H9 (cell line): ENCODE data around the gene LTK. TPM values are rescaled to one million over a fixed set of nuclear protein-coding genes. Genes with fewer than 3 reads are reported as not detected.
A peak's percentile ranks its signal among the peaks of the same experiment; 100 is the strongest.

Source experiments
- DNase-seq: peaks from one replicate; pipeline ENCODE4 v3.0.0-alpha.2; 2017
- H2AFZ ChIP-seq: one replicate; pipeline ENCODE4 v1.6.1; 2013; ENCODE audit warnings: mild to moderate bottlenecking, low read length, control low read depth, moderate library complexity
- H2AK5ac ChIP-seq: 2 replicates; pipeline ENCODE4 v1.6.1; 2013; ENCODE audit warnings: low read length, control low read depth, mixed read lengths; ENCODE audit not compliant: insufficient read length
- H2BK120ac ChIP-seq: one replicate; pipeline ENCODE4 v1.6.1; 2013; ENCODE audit warnings: low read depth, mild to moderate bottlenecking, low read length, control low read depth, inconsistent platforms; ENCODE audit not compliant: poor library complexity, severe bottlenecking
- H2BK12ac ChIP-seq: 2 replicates; pipeline ENCODE4 v1.6.1; 2013; ENCODE audit warnings: low read length, control low read depth, mixed read lengths, low read depth; ENCODE audit not compliant: insufficient read length
- H2BK15ac ChIP-seq: 2 replicates; pipeline ENCODE4 v1.6.1; 2013; ENCODE audit warnings: low read depth, low read length, control low read depth
- H2BK20ac ChIP-seq: one replicate; pipeline ENCODE4 v1.6.1; 2013; ENCODE audit warnings: low read depth, mild to moderate bottlenecking, low read length, control low read depth, inconsistent platforms; ENCODE audit not compliant: poor library complexity, severe bottlenecking
- H2BK5ac ChIP-seq: 2 replicates; pipeline ENCODE4 v1.6.1; 2013; ENCODE audit warnings: low read length, control low read depth, mixed read lengths; ENCODE audit not compliant: insufficient read length
- H3K14ac ChIP-seq: 2 replicates; pipeline ENCODE4 v1.6.1; 2013; ENCODE audit warnings: low read length, control low read depth; ENCODE audit not compliant: insufficient read depth
- H3K18ac ChIP-seq: 2 replicates; pipeline ENCODE4 v1.6.1; 2013; ENCODE audit warnings: low read depth, mild to moderate bottlenecking, mixed read lengths, low read length, control low read depth; ENCODE audit not compliant: insufficient read length
- H3K23ac ChIP-seq: 2 replicates; pipeline ENCODE4 v1.6.1; 2013; ENCODE audit warnings: low read length, control low read depth, mixed read lengths, low read depth; ENCODE audit not compliant: insufficient read length
- H3K23me2 ChIP-seq: 2 replicates; pipeline ENCODE4 v1.6.1; 2013; ENCODE audit warnings: low read depth, mild to moderate bottlenecking, mixed read lengths, low read length, control low read depth; ENCODE audit not compliant: insufficient read length, poor library complexity, severe bottlenecking
- H3K27ac ChIP-seq: 2 replicates; pipeline ENCODE4 v1.5.1; 2013; ENCODE audit warnings: low read length, control low read depth, mixed read lengths, low read depth; ENCODE audit not compliant: insufficient read length
- H3K27me3 ChIP-seq: 2 replicates; pipeline ENCODE4 v1.6.1; 2013; ENCODE audit warnings: low read length, control low read depth, inconsistent platforms; ENCODE audit not compliant: insufficient read depth
- H3K4ac ChIP-seq: 2 replicates; pipeline ENCODE4 v1.6.1; 2013; ENCODE audit warnings: low read depth, mild to moderate bottlenecking, control low read depth, inconsistent platforms, low read length, moderate library complexity
- H3K4me1 ChIP-seq: 2 replicates; pipeline ENCODE4 v1.6.1; 2013; ENCODE audit warnings: low read length, control low read depth, inconsistent platforms; ENCODE audit not compliant: insufficient read depth
- H3K4me2 ChIP-seq: 2 replicates; pipeline ENCODE4 v1.6.1; 2013; ENCODE audit warnings: low read length, control low read depth, mixed read lengths; ENCODE audit not compliant: insufficient read length, insufficient read depth
- H3K56ac ChIP-seq: 2 replicates; pipeline ENCODE4 v1.6.1; 2013; ENCODE audit warnings: low read depth, mild to moderate bottlenecking, mixed read lengths, low read length, control low read depth; ENCODE audit not compliant: insufficient read length
- H3K79me1 ChIP-seq: 2 replicates; pipeline ENCODE4 v1.6.1; 2013; ENCODE audit warnings: low read depth, mild to moderate bottlenecking, moderate library complexity, low read length, control low read depth, inconsistent platforms; ENCODE audit not compliant: insufficient read depth, poor library complexity, severe bottlenecking
- H3K79me2 ChIP-seq: 2 replicates; pipeline ENCODE4 v1.6.1; 2013; ENCODE audit warnings: low read length, control low read depth, inconsistent platforms; ENCODE audit not compliant: insufficient read depth
- H3K9ac ChIP-seq: 2 replicates; pipeline ENCODE4 v1.6.1; 2013; ENCODE audit warnings: low read length, control low read depth, mixed read lengths; ENCODE audit not compliant: insufficient read length; ENCODE audit errors: extremely low read depth
- H3K9me3 ChIP-seq: one replicate; pipeline ENCODE4 v1.6.1; 2013; ENCODE audit warnings: low read depth, low read length, inconsistent platforms; ENCODE audit not compliant: control insufficient read depth
- H3T11ph ChIP-seq: one replicate; pipeline ENCODE4 v1.6.1; 2013; ENCODE audit warnings: mild to moderate bottlenecking, low read length, control low read depth, inconsistent platforms
- H4K20me1 ChIP-seq: one replicate; pipeline ENCODE4 v1.6.1; 2013; ENCODE audit not compliant: control insufficient read depth, insufficient read length, insufficient read depth
- H4K5ac ChIP-seq: 2 replicates; pipeline ENCODE4 v1.6.1; 2013; ENCODE audit warnings: low read depth, mild to moderate bottlenecking, mixed read lengths, low read length, control low read depth; ENCODE audit not compliant: insufficient read length
- H4K8ac ChIP-seq: replicated peaks from 2 replicates; pipeline ENCODE4 v1.6.1; 2013; ENCODE audit warnings: low read length, control low read depth, mixed read lengths, low read depth; ENCODE audit not compliant: insufficient read length
- H4K91ac ChIP-seq: 2 replicates; pipeline ENCODE4 v1.6.1; 2013; ENCODE audit warnings: low read depth, mild to moderate bottlenecking, moderate library complexity, mixed read lengths, low read length, control low read depth; ENCODE audit not compliant: insufficient read length
- H3K27ac Mint-ChIP-seq, 3 experiments: 2 replicates in 2 of 3; 3 replicates in 1 of 3; pipeline ENCODE4 v1.8.0; 2020 to 2021; ENCODE audit warnings: mixed read lengths in 3 of 3, mild to moderate bottlenecking in 1 of 3, moderate library complexity in 1 of 3
- H3K27me3 Mint-ChIP-seq: 2 replicates; pipeline ENCODE4 v1.8.0; 2021; ENCODE audit warnings: low read depth, mild to moderate bottlenecking, moderate library complexity, mixed read lengths
- H3K36me3 Mint-ChIP-seq, 3 experiments: 2 replicates in 2 of 3; 3 replicates in 1 of 3; pipeline ENCODE4 v1.8.0; 2020 to 2021; ENCODE audit warnings: low read depth in 3 of 3, mixed read lengths in 3 of 3; ENCODE audit not compliant: insufficient read depth in 1 of 3
- H3K4me1 Mint-ChIP-seq, 2 experiments: 2 replicates each; pipeline ENCODE4 v1.8.0; 2020; ENCODE audit warnings: mixed read lengths in 2 of 2
- H3K4me3 Mint-ChIP-seq, 2 experiments: 2 replicates in 1 of 2; 3 replicates in 1 of 2; pipeline ENCODE4 v1.8.0; 2020 to 2021; ENCODE audit warnings: mild to moderate bottlenecking in 2 of 2, mixed read lengths in 2 of 2, moderate library complexity in 1 of 2
- H3K9me3 Mint-ChIP-seq, 2 experiments: 2 replicates in 1 of 2; 3 replicates in 1 of 2; pipeline ENCODE4 v1.8.0; 2020; ENCODE audit warnings: mild to moderate bottlenecking in 2 of 2, mixed read lengths in 2 of 2, moderate library complexity in 1 of 2
- CTCF ChIP-seq: fragments of 200-600 bp; sonication (generic); conservative IDR thresholded peaks from 3 replicates; pipeline ENCODE4 v1.8.0; 2021; ENCODE audit warnings: antibody characterized with exemption, mild to moderate bottlenecking
- WGBS: extraction: QIAGEN DNeasy Blood & Tissue Kit; methylation state at CpG from one replicate; pipeline ENCODE4 v1.1.7; 2013; ENCODE audit warnings: missing lambda C conversion rate, low lambda C conversion rate, mixed read lengths; ENCODE audit not compliant: insufficient read length; ENCODE audit errors: extremely low coverage; 5-methylcytosine and 5-hydroxymethylcytosine counted together
- total RNA-seq: library from RNA; stranded (reverse); gene quantifications from 2 replicates; pipeline ENCODE4 v1.2.1, GENCODE V29; 2021

The LTK gene
- total RNA-seq, 1 experiment from 2014 or later, result 0.31 TPM

- Histone ChIP-seq H4K8ac (no peak overlapping the region), H2AK5ac (no peak overlapping the region), H3K79me1 (no peaks in the 10 kb centered on the region), H3K9me3 (no peaks in the 10 kb centered on the region), H3K27me3 (peaks cover 55% of the 10 kb centered on the region), H3K23me2 (peaks cover 25% of the 10 kb centered on the region), H3K79me2 (no peaks in the 10 kb centered on the region), H3K56ac (no peak overlapping the region), H2BK12ac (no peak overlapping the region), H2BK120ac (no peak overlapping the region), H2BK15ac (no peak overlapping the region), H3K9ac (no peak overlapping the region), H4K20me1 (no peaks in the 10 kb centered on the region), H3K4me1 (no peaks in the 10 kb centered on the region), H2BK20ac (no peak overlapping the region), H2BK5ac (no peak overlapping the region), H3K23ac (no peak overlapping the region), H3K4me2 (peak overlapping the region; percentile 50), H3K18ac (no peak overlapping the region), H3K4ac (no peak overlapping the region), H3K27ac (no peak overlapping the region), H3T11ph (no peak overlapping the region), H4K91ac (no peak overlapping the region), H2AFZ (no peak overlapping the region), H3K14ac (no peak overlapping the region), H4K5ac (no peak overlapping the region)
- Mint-ChIP-seq H3K9me3 (no peaks in the 10 kb centered on the region; a peak in 2 of 5 replicates), H3K27me3 (peaks cover 78% of the 10 kb centered on the region), H3K36me3 (no peaks in the 10 kb centered on the region; a peak in 1 of 7 replicates), H3K27ac (no peak overlapping the region), H3K4me3 (peak overlapping the region; percentile 51 to 75), H3K4me1 (peaks cover 8 to 13% of the 10 kb centered on the region in 2 experiments)
- DNase-seq, result no peak
- no peak for TF ChIP-seq CTCF
- no CpG with 5 or more reads among the region's 15 CpGs for WGBS
Observed at GRCh38 chr15:41492597-41493204, 20.9 kb downstream of the LTK start.
